ENCODE measurements around the gene PKD1L1.

GRCh38 chr7:47783456-47784223 is 164.6 kb downstream of the PKD1L1 start:
- no peak for TF ChIP-seq CTCF (IDR thresholded peaks at IDR 0.05)
- TF ChIP-seq POLR2A (IDR thresholded peaks at IDR 0.05), result no peak
